ENCODE data around the gene COL1A1.

DNA sequence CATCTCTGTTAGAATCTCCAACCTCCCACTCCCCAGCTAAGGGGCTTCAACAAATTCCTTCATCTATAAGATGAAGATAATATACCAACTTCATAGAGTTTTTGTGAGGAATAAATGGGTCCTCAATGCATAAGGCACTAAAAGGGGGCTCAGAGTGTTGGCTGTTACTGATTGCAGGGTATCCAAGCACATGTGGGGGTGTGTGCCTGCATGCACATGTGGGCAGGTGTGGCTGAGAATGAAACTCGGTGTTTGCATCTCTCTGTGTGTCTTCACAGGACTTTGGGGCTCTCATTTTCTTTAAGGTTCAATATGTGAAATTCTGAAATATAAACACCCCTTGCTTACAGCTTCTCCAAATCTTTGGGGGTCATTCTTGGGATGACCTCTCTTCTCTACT lies 46.8 kb downstream of the COL1A1 start:
- TF ChIP-seq IRF3 (IDR thresholded peaks at IDR 0.05; ENCODE audit: low read depth, low read length) (no peak), CTCF (IDR thresholded peaks at IDR 0.05) (no peak), FOXM1 (IDR thresholded peaks at IDR 0.05; ENCODE audit: low read depth) (no peak), POLR2AphosphoS5 (IDR thresholded peaks at IDR 0.05; ENCODE audit: low read depth, low read length) (no peak), GATA2 (CRISPR knock-in tag; IDR thresholded peaks at IDR 0.05) (no peak), JUND (IDR thresholded peaks at IDR 0.05) (no peak), RAD21 (IDR thresholded peaks at IDR 0.05; ENCODE audit: low read length) (no peak), TAF1 (IDR thresholded peaks at IDR 0.05; ENCODE audit: borderline replicate concordance, low read depth, low read length) (no peak), YY1 (IDR thresholded peaks at IDR 0.05; ENCODE audit: low read depth) (no peak), TEAD4 (IDR thresholded peaks at IDR 0.05; ENCODE audit: borderline replicate concordance, insufficient read depth) (no peak)
- TF ChIP-seq, protein P1, sequence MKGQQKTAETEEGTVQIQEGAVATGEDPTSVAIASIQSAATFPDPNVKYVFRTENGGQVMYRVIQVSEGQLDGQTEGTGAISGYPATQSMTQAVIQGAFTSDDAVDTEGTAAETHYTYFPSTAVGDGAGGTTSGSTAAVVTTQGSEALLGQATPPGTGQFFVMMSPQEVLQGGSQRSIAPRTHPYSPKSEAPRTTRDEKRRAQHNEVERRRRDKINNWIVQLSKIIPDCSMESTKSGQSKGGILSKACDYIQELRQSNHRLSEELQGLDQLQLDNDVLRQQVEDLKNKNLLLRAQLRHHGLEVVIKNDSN (IDR thresholded peaks at IDR 0.05; ENCODE audit: borderline replicate concordance, low read depth), result no peak
- TF ChIP-seq, protein P2, sequence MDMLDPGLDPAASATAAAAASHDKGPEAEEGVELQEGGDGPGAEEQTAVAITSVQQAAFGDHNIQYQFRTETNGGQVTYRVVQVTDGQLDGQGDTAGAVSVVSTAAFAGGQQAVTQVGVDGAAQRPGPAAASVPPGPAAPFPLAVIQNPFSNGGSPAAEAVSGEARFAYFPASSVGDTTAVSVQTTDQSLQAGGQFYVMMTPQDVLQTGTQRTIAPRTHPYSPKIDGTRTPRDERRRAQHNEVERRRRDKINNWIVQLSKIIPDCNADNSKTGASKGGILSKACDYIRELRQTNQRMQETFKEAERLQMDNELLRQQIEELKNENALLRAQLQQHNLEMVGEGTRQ (IDR thresholded peaks at IDR 0.05; ENCODE audit: borderline replicate concordance, low read depth, low read length), result no peak
- TF ChIP-seq, protein P3, sequence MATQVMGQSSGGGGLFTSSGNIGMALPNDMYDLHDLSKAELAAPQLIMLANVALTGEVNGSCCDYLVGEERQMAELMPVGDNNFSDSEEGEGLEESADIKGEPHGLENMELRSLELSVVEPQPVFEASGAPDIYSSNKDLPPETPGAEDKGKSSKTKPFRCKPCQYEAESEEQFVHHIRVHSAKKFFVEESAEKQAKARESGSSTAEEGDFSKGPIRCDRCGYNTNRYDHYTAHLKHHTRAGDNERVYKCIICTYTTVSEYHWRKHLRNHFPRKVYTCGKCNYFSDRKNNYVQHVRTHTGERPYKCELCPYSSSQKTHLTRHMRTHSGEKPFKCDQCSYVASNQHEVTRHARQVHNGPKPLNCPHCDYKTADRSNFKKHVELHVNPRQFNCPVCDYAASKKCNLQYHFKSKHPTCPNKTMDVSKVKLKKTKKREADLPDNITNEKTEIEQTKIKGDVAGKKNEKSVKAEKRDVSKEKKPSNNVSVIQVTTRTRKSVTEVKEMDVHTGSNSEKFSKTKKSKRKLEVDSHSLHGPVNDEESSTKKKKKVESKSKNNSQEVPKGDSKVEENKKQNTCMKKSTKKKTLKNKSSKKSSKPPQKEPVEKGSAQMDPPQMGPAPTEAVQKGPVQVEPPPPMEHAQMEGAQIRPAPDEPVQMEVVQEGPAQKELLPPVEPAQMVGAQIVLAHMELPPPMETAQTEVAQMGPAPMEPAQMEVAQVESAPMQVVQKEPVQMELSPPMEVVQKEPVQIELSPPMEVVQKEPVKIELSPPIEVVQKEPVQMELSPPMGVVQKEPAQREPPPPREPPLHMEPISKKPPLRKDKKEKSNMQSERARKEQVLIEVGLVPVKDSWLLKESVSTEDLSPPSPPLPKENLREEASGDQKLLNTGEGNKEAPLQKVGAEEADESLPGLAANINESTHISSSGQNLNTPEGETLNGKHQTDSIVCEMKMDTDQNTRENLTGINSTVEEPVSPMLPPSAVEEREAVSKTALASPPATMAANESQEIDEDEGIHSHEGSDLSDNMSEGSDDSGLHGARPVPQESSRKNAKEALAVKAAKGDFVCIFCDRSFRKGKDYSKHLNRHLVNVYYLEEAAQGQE (IDR thresholded peaks at IDR 0.05; ENCODE audit: low read depth, low read length), result no peak
- TF ChIP-seq, protein P4, sequence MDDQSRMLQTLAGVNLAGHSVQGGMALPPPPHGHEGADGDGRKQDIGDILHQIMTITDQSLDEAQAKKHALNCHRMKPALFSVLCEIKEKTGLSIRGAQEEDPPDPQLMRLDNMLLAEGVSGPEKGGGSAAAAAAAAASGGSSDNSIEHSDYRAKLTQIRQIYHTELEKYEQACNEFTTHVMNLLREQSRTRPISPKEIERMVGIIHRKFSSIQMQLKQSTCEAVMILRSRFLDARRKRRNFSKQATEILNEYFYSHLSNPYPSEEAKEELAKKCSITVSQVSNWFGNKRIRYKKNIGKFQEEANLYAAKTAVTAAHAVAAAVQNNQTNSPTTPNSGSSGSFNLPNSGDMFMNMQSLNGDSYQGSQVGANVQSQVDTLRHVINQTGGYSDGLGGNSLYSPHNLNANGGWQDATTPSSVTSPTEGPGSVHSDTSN (IDR thresholded peaks at IDR 0.05), result no peak
